H1 (cell line): ENCODE results near the gene CA9. TPM values are rescaled to one million over a fixed set of nuclear protein-coding genes. Genes with fewer than 3 reads are reported as not detected.

Source experiments
- CTCF ChIA-PET: fragments of 300-600 bp; sonication (Branson Sonifier 250); formaldehyde crosslinking; loops from one replicate; lab custom pipeline; 2021; ENCODE audit not compliant: partially characterized antibody; lab: Charles Lee
- POLR2A ChIA-PET: fragments of 300-600 bp; sonication (Branson Sonifier 250); formaldehyde crosslinking; loops from one replicate; lab custom pipeline; 2021; ENCODE audit warnings: inconsistent platforms; ENCODE audit not compliant: partially characterized antibody; lab: Charles Lee
- DNase-seq, 2 experiments: peaks; one replicate each; pipeline versions ENCODE4 v3.0.0 to v3.0.0-alpha.2; 2010 to 2022; ENCODE audit warnings: low spot score in 2 of 2, low read depth in 1 of 2, mixed read lengths in 1 of 2
- FAIRE-seq: peaks from 2 replicates; lab custom pipeline; 2011; peaks lifted over from hg19 to GRCh38; lab: Jason Lieb, UNC
- H2AFZ ChIP-seq: 2 replicates; pipeline ENCODE4 v1.8.1; 2012; ENCODE audit warnings: low read length, inconsistent platforms
- H2AK5ac ChIP-seq: 2 replicates; pipeline ENCODE4 v1.6.1; 2013; ENCODE audit warnings: low read depth, low read length
- H2BK120ac ChIP-seq: replicated peaks from 2 replicates; pipeline ENCODE3; 2013; ENCODE audit warnings: low read depth, low read length, inconsistent platforms
- H2BK12ac ChIP-seq: 2 replicates; pipeline ENCODE4 v1.6.1; 2013; ENCODE audit warnings: low read depth, low read length
- H2BK15ac ChIP-seq: 2 replicates; pipeline ENCODE4 v1.6.1; 2013; ENCODE audit warnings: low read length
- H2BK20ac ChIP-seq: 2 replicates; pipeline ENCODE4 v1.6.1; 2013; ENCODE audit warnings: low read length
- H2BK5ac ChIP-seq: 2 replicates; pipeline ENCODE4 v1.6.1; 2013; ENCODE audit warnings: low read depth, low read length
- H3K14ac ChIP-seq: 2 replicates; pipeline ENCODE4 v1.6.1; 2013; ENCODE audit warnings: inconsistent platforms; ENCODE audit not compliant: insufficient read length
- H3K18ac ChIP-seq: 2 replicates; pipeline ENCODE4 v1.6.1; 2013; ENCODE audit warnings: low read length; ENCODE audit errors: extremely low read depth
- H3K23ac ChIP-seq: 2 replicates; pipeline ENCODE4 v1.6.1; 2013; ENCODE audit warnings: inconsistent platforms; ENCODE audit not compliant: insufficient read length
- H3K23me2 ChIP-seq: 2 replicates; pipeline ENCODE4 v1.6.1; 2013; ENCODE audit warnings: low read depth, low read length
- H3K27ac ChIP-seq: 2 replicates; pipeline ENCODE4 v1.6.1; 2011; ENCODE audit warnings: low read depth, low read length, inconsistent platforms
- H3K27me3 ChIP-seq, 4 experiments: replicated peaks in 1 of 4; 1 replicate in 1 of 4; 2 replicates in 3 of 4; pipeline versions ENCODE4 v1.6.1 to v1.8.1; 2011 to 2013; ENCODE audit warnings: low read length in 3 of 4, mild to moderate bottlenecking in 3 of 4, inconsistent platforms in 2 of 4, mixed read lengths in 2 of 4, moderate library complexity in 1 of 4; ENCODE audit not compliant: control insufficient read depth in 3 of 4, insufficient read depth in 3 of 4; ENCODE audit errors: extremely low read depth in 1 of 4
- H3K36me3 ChIP-seq, 4 experiments: 2 replicates each; pipeline versions ENCODE4 v1.6.1 to v1.8.1; 2011 to 2013; ENCODE audit warnings: mild to moderate bottlenecking in 4 of 4, low read length in 3 of 4, moderate library complexity in 2 of 4, control low read depth in 1 of 4, inconsistent platforms in 1 of 4; ENCODE audit not compliant: insufficient read depth in 4 of 4, control insufficient read depth in 2 of 4
- H3K4ac ChIP-seq: replicated peaks from 2 replicates; pipeline ENCODE3; 2013; ENCODE audit warnings: low read length, low read depth, mixed read lengths, inconsistent platforms; ENCODE audit not compliant: insufficient read length
- H3K4me1 ChIP-seq, 4 experiments: replicated peaks in 1 of 4; 1 replicate in 1 of 4; 2 replicates in 3 of 4; pipeline versions ENCODE4 v1.6.1 to v1.8.1; 2011 to 2013; ENCODE audit warnings: low read length in 3 of 4, inconsistent platforms in 2 of 4, mixed read lengths in 1 of 4; ENCODE audit not compliant: insufficient read depth in 4 of 4, control insufficient read depth in 3 of 4
- H3K4me2 ChIP-seq, 2 experiments: 2 replicates each; pipeline versions ENCODE4 v1.6.1 to v1.8.1; 2011 to 2013; ENCODE audit warnings: low read depth in 2 of 2, low read length in 2 of 2, control low read depth in 1 of 2, inconsistent platforms in 1 of 2, mild to moderate bottlenecking in 1 of 2; ENCODE audit not compliant: insufficient read depth in 1 of 2
- H3K4me3 ChIP-seq, 4 experiments: fragments of 200-600, 300-600 bp in 1 of 4; sonication (generic), shearing (Covaris generic), sonication (Bioruptor Twin) in 1 of 4; 2 replicates each; pipeline versions ENCODE4 v1.5.1 to v1.8.1; 2011 to 2016; ENCODE audit warnings: low read length in 4 of 4, low read depth in 3 of 4, control low read depth in 2 of 4, inconsistent platforms in 2 of 4, mild to moderate bottlenecking in 2 of 4, mixed read lengths in 1 of 4, moderate library complexity in 1 of 4; ENCODE audit not compliant: insufficient read depth in 2 of 4; ENCODE audit errors: extremely low read depth in 1 of 4
- H3K56ac ChIP-seq: replicated peaks from 2 replicates; pipeline ENCODE3; 2013; ENCODE audit warnings: low read depth, mild to moderate bottlenecking, mixed read lengths, low read length, inconsistent platforms; ENCODE audit not compliant: insufficient read length
- H3K79me1 ChIP-seq: 2 replicates; pipeline ENCODE4 v1.6.1; 2013; ENCODE audit warnings: low read depth, low read length, control low read depth
- H3K79me2 ChIP-seq, 2 experiments: 2 replicates each; pipeline versions ENCODE4 v1.6.1 to v1.8.1; 2012 to 2013; ENCODE audit warnings: low read length in 2 of 2, mild to moderate bottlenecking in 2 of 2, inconsistent platforms in 1 of 2; ENCODE audit not compliant: insufficient read depth in 2 of 2, control insufficient read depth in 1 of 2
- H3K9ac ChIP-seq, 4 experiments: replicated peaks in 1 of 4; 1 replicate in 1 of 4; 2 replicates in 3 of 4; pipeline versions ENCODE4 v1.6.1 to v1.8.1; 2011 to 2013; ENCODE audit warnings: low read depth in 3 of 4, low read length in 3 of 4, control low read depth in 2 of 4, mild to moderate bottlenecking in 2 of 4, moderate library complexity in 2 of 4, inconsistent platforms in 1 of 4; ENCODE audit errors: extremely low read depth in 1 of 4
- H3K9me3 ChIP-seq, 2 experiments: 2 replicates each; pipeline versions ENCODE4 v1.6.1 to v1.8.1; 2012 to 2013; ENCODE audit warnings: mild to moderate bottlenecking in 2 of 2, moderate library complexity in 2 of 2, control low read depth in 1 of 2, inconsistent platforms in 1 of 2, low read depth in 1 of 2, low read length in 1 of 2, mixed read lengths in 1 of 2; ENCODE audit not compliant: insufficient read depth in 2 of 2
- H4K20me1 ChIP-seq, 2 experiments: replicated peaks in 1 of 2; 2 replicates each; pipeline versions ENCODE3 to v1.8.1; 2011 to 2013; ENCODE audit warnings: inconsistent platforms in 2 of 2, low read length in 2 of 2, mild to moderate bottlenecking in 1 of 2; ENCODE audit not compliant: insufficient read depth in 2 of 2, control insufficient read depth in 1 of 2
- H4K5ac ChIP-seq: 2 replicates; pipeline ENCODE4 v1.6.1; 2013; ENCODE audit warnings: low read length, low read depth, mixed read lengths, inconsistent platforms; ENCODE audit not compliant: insufficient read length
- H4K8ac ChIP-seq: 2 replicates; pipeline ENCODE4 v1.8.0; 2013; ENCODE audit warnings: mild to moderate bottlenecking, moderate library complexity, low read length, inconsistent platforms; ENCODE audit not compliant: insufficient read depth; ENCODE audit errors: extremely low read depth
- H4K91ac ChIP-seq: replicated peaks from 2 replicates; pipeline ENCODE3; 2013; ENCODE audit warnings: low read length, mixed read lengths, inconsistent platforms; ENCODE audit not compliant: insufficient read length
- CBX8 ChIP-seq: fragments of 300-800, 300-1000 bp; sonication (generic); IDR thresholded peaks from 2 replicates; pipeline ENCODE4 v1.7.1; 2016; ENCODE audit warnings: low read depth, low read length, borderline replicate concordance
- GABPA ChIP-seq: IDR thresholded peaks from 2 replicates; pipeline ENCODE4 v1.6.1; 2011; ENCODE audit warnings: mild to moderate bottlenecking, low read length, moderate library complexity, borderline replicate concordance; ENCODE audit not compliant: insufficient read depth
- POLR2AphosphoS5 ChIP-seq: IDR thresholded peaks from 2 replicates; pipeline ENCODE4 v1.6.1; 2011; ENCODE audit warnings: low read depth, low read length
- POU5F1 ChIP-seq: IDR thresholded peaks from 2 replicates; pipeline ENCODE4 v1.6.1; 2011; ENCODE audit warnings: low read depth, mild to moderate bottlenecking, low read length, moderate library complexity
- WGBS, 2 experiments: shearing (Covaris generic) in 1 of 2; methylation state at CpG; one replicate each; pipeline versions ENCODE4 v1.1.6 to v1.1.7; 2013 to 2015; ENCODE audit warnings: low lambda C conversion rate in 2 of 2, mixed read lengths in 2 of 2, inconsistent platforms in 1 of 2, low coverage in 1 of 2, missing lambda C conversion rate in 1 of 2; ENCODE audit not compliant: insufficient replicate concordance in 2 of 2, insufficient coverage in 1 of 2, insufficient read length in 1 of 2; ENCODE audit errors: extremely low coverage in 1 of 2, missing lambda C conversion rate in 1 of 2; 5-methylcytosine and 5-hydroxymethylcytosine counted together
- polyA plus RNA-seq, 7 experiments: library from polyadenylated mRNA; depleted of rRNA in 3 of 7; stranded (reverse) in 5 of 7; unstranded in 2 of 7; fragments of >200 nt in 5 of 7; fragments of 200-250 nt in 2 of 7; gene quantifications; 1 replicate in 5 of 7; 2 replicates in 1 of 7; 4 replicates in 1 of 7; pipeline versions ENCODE4 v1.2.1 to v1.2.3, GENCODE V29; 2011 to 2013; ENCODE audit warnings: missing spikeins in 2 of 7, mixed read lengths in 2 of 7
- total RNA-seq: library from RNA; stranded (reverse); fragmentation: NEBNext Ultra II Directional; extraction: Animal tissue kit (Norgen Biotek cat#: 25700); gene quantifications from 2 replicates; pipeline ENCODE4 v1.2.1, GENCODE V29; 2021
- TF ChIP-seq, protein P1 (sequence below): IDR thresholded peaks from 2 replicates; pipeline ENCODE4 v1.6.1; 2011; ENCODE audit warnings: low read length, improper control_type of control experiment

Gene CA9
- total and polyA plus RNA-seq, 2 of the 8 experiments (the other 6 are each of a cell fraction or from before 2014, with no cell fraction given) = 1.3 to 1.8 TPM

DNA sequence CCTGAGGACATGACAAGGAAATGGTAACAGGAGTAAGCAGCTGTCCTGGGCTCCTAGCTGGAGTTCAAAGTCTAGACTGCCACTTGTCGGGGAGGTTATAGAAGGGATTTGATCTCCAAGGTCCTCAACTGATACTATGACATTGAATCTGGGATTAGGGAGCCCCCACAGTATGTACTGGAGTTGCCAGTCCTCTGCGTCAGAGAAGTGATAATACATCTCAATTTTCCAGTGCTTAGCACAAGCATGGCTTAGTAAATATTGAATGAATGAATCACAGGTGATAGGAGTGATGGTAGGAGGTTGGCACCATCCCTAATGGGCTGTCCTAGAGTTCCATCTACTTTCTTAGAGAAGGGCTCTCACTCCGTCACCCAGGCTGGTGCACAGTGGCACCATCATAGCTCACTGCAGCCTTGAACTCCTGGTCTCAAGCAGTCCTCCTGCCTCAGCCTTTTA lies 22.2 kb downstream of the CA9 start:
- Histone ChIP-seq H3K4ac (no peak overlapping the region), H2AFZ (no peak overlapping the region), H2BK20ac (no peak overlapping the region; the same call in 1 of the 2 replicates), H3K4me2 (no peak overlapping the region), H3K18ac (no peak overlapping the region), H4K91ac (no peak overlapping the region), H2AK5ac (no peak overlapping the region), H3K14ac (no peak overlapping the region), H4K5ac (no peak overlapping the region), H3K36me3 (peaks cover 21 to 33% (median 30%) of the 10 kb centered on the region in 4 experiments), H3K23ac (no peak overlapping the region), H2BK12ac (no peak overlapping the region), H3K4me1 (no peaks in the 10 kb centered on the region; a peak in 1 of 7 replicates), H2BK15ac (no peak overlapping the region), H3K9ac (no peak overlapping the region), H3K27me3 (no peaks in the 10 kb centered on the region), H2BK5ac (no peak overlapping the region), H3K9me3 (no peaks in the 10 kb centered on the region), H3K56ac (no peak overlapping the region), H2BK120ac (no peak overlapping the region), H3K4me3 (no peak overlapping the region), H4K8ac (no peak overlapping the region), H3K79me1 (no peaks in the 10 kb centered on the region), H3K79me2 (no peaks in the 10 kb centered on the region), H4K20me1 (peaks cover 3 to 7% of the 10 kb centered on the region in 2 experiments), H3K27ac (no peak overlapping the region), H3K23me2 (peaks cover 4% of the 10 kb centered on the region)
- POLR2A ChIA-PET = interaction anchor here (0.5 to 14.9 kb wide), 19 partner anchors 8 to 1314 kb away, joined by 3 to 158 read pairs (median 4); partner anchors contain the start of genes CA9, CCDC107, CREB3 and MSMP
- 88% methylated on average over 3 of the region's 3 CpGs; no CpG with 5 or more reads in 1 of the 2 experiments for WGBS, 2 experiments
- DNase-seq (no peak), FAIRE-seq (no peak)
- CTCF ChIA-PET = interaction anchor here (0.6 to 14.1 kb wide), 30 partner anchors 8 to 211 kb away, joined by 3 to 347 read pairs (median 12); partner anchors contain the start of genes ARHGEF39, CA9, CCDC107 and CREB3
- TF ChIP-seq POLR2AphosphoS5 = no peak
- no peak for TF ChIP-seq CBX8
- TF ChIP-seq, protein P1, sequence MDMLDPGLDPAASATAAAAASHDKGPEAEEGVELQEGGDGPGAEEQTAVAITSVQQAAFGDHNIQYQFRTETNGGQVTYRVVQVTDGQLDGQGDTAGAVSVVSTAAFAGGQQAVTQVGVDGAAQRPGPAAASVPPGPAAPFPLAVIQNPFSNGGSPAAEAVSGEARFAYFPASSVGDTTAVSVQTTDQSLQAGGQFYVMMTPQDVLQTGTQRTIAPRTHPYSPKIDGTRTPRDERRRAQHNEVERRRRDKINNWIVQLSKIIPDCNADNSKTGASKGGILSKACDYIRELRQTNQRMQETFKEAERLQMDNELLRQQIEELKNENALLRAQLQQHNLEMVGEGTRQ = no peak
- TF ChIP-seq GABPA = no peak
- no peak for TF ChIP-seq POU5F1
